Measurements from ENCODE around the gene DNMBP. TPM values are rescaled to one million over a fixed set of nuclear protein-coding genes. Genes with fewer than 3 reads are reported as not detected.
"Not testable (repeated sequence)": the region's sequence is repeated elsewhere in the genome, so short reads cannot be mapped to it uniquely, and the experiment has no call there.

DNMBP gene
- total RNA-seq, 2 donors from 2014 or later: 38.4 to 53.5 TPM

GRCh38 chr10:99952799-99953198, 56.9 kb downstream of the DNMBP start:
- intact Hi-C loops (cut with DNase I): no loop called here
- Histone ChIP-seq H3K9ac (ENCODE audit: low read depth in 2 of 2, low read length in 2 of 2) (no peak overlapping the region), H3K27ac (no peak overlapping the region), H3K9me3 (no peaks in the 10 kb centered on the region), H3K36me3 (no peaks in the 10 kb centered on the region), H3K4me1 (no peaks in the 10 kb centered on the region), H3K27me3 (no peaks in the 10 kb centered on the region), H3K4me3 (no peak overlapping the region)
- TF ChIP-seq CTCF (IDR thresholded peaks at IDR 0.05): no peak
- DNase-seq: no peak

- H3K9ac ChIP-seq (ENCODE audit: low read depth in 2 of 2, low read length in 2 of 2); H3K4me1 ChIP-seq; H3K27ac ChIP-seq; DNase-seq; intact Hi-C loops (cut with DNase I); H3K27me3 ChIP-seq; H3K4me3 ChIP-seq; H3K9me3 ChIP-seq; H3K36me3 ChIP-seq: not testable (repeated sequence)
These were observed 63.7 kb downstream of the DNMBP start for GRCh38 chr10:99946051-99946450.

- Histone ChIP-seq H3K27me3 (no peaks in the 10 kb centered on the region), H3K36me3 (no peaks in the 10 kb centered on the region), H3K9ac (ENCODE audit: low read depth in 2 of 2, low read length in 2 of 2) (no peak overlapping the region), H3K4me3 (no peak overlapping the region), H3K9me3 (no peaks in the 10 kb centered on the region), H3K4me1 (no peaks in the 10 kb centered on the region), H3K27ac (no peak overlapping the region)
- TF ChIP-seq CTCF (IDR thresholded peaks at IDR 0.05): no peak
- intact Hi-C loops (cut with DNase I): no loop called here
- DNase-seq: no peak
These were observed 64.5 kb downstream of the DNMBP start for GRCh38 chr10:99945263-99945662.

GRCh38 chr10:99944860-99945259, 64.9 kb downstream of the DNMBP start:
- H3K9me3 ChIP-seq: no peaks in the 10 kb centered on the region
- no peak for TF ChIP-seq CTCF (IDR thresholded peaks at IDR 0.05)
- no peak for DNase-seq
- no peaks in the 10 kb centered on the region for H3K4me1 ChIP-seq
- H3K27ac ChIP-seq: no peak overlapping the region
- no peak overlapping the region for H3K4me3 ChIP-seq
- intact Hi-C loops (cut with DNase I): no loop called here
- no peaks in the 10 kb centered on the region for H3K27me3 ChIP-seq
- H3K9ac ChIP-seq (ENCODE audit: low read depth in 2 of 2, low read length in 2 of 2): no peak overlapping the region
- no peaks in the 10 kb centered on the region for H3K36me3 ChIP-seq

GRCh38 chr10:99943908-99944307, 65.8 kb downstream of the DNMBP start:
- Histone ChIP-seq H3K9me3 (no peaks in the 10 kb centered on the region), H3K27ac (no peak overlapping the region), H3K4me1 (no peaks in the 10 kb centered on the region), H3K36me3 (no peaks in the 10 kb centered on the region), H3K9ac (ENCODE audit: low read depth in 2 of 2, low read length in 2 of 2) (no peak overlapping the region), H3K27me3 (no peaks in the 10 kb centered on the region), H3K4me3 (no peak overlapping the region)
- no peak for TF ChIP-seq CTCF (IDR thresholded peaks at IDR 0.05)
- intact Hi-C loops (cut with DNase I): no loop called here
- DNase-seq: no peak

- H3K27ac ChIP-seq: no peak overlapping the region
- H3K4me3 ChIP-seq: no peak overlapping the region
- H3K27me3 ChIP-seq: no peaks in the 10 kb centered on the region
- no peak for DNase-seq
- no peaks in the 10 kb centered on the region for H3K4me1 ChIP-seq
- no peaks in the 10 kb centered on the region for H3K36me3 ChIP-seq
- no peak for TF ChIP-seq CTCF (IDR thresholded peaks at IDR 0.05)
- intact Hi-C loops (cut with DNase I): no loop called here
- no peak overlapping the region for H3K9ac ChIP-seq (ENCODE audit: low read depth in 2 of 2, low read length in 2 of 2)
- H3K9me3 ChIP-seq: no peaks in the 10 kb centered on the region
These were observed 67.6 kb downstream of the DNMBP start for GRCh38 chr10:99941942-99942820.
